ENCODE results near the gene SCMH1.

GRCh38 chr1:41235893-41236292 is 6.2 kb downstream of the SCMH1 start:
- no peak for TF ChIP-seq CTCF (IDR thresholded peaks at IDR 0.05; ENCODE audit: low read depth, low read length, missing input control)
- no peak for TF ChIP-seq NR2F2 (IDR thresholded peaks at IDR 0.05)
